ENCODE data around the gene POMC. TPM values are rescaled to one million over a fixed set of nuclear protein-coding genes. Genes with fewer than 3 reads are reported as not detected.
A peak's percentile ranks its signal among the peaks of the same experiment; 100 is the strongest.

POMC gene
- total RNA-seq, 1 donor from 2014 or later: not detected

GRCh38 chr2:25176138-25176537, 7.8 kb upstream of the POMC start:
- Mint-ChIP-seq H3K27ac (peak overlapping the region; percentile 61), H3K36me3 (no peaks in the 10 kb centered on the region), H3K4me1 (peaks cover 36% of the 10 kb centered on the region), H3K27me3 (ENCODE audit: insufficient read depth, low read depth) (peaks cover 16% of the 10 kb centered on the region), H3K4me3 (no peak overlapping the region), H3K9me3 (no peaks in the 10 kb centered on the region)
- no peak for DNase-seq (ENCODE audit: low spot score)
- Histone ChIP-seq H3F3A (ENCODE audit: low read depth) (peaks cover 16% of the 10 kb centered on the region), H3K4me2 (no peak overlapping the region), H3K27ac (no peak overlapping the region), H3K36me3 (no peaks in the 10 kb centered on the region), H3K9me3 (ENCODE audit: low read depth) (no peaks in the 10 kb centered on the region), H2AFZ (replicated peaks) (no peak overlapping the region), H3K4me1 (peaks cover 26% of the 10 kb centered on the region), H3K4me3 (no peak overlapping the region), H4K20me1 (ENCODE audit: low read depth) (no peaks in the 10 kb centered on the region), H3K9ac (no peak overlapping the region), H3K79me2 (ENCODE audit: low read depth) (no peaks in the 10 kb centered on the region), H3K27me3 (peaks cover 28% of the 10 kb centered on the region)
- no peak for TF ChIP-seq EZH2phosphoT487 (IDR thresholded peaks at IDR 0.05)
- TF ChIP-seq CTCF (IDR thresholded peaks at IDR 0.05): no peak
- no peak for TF ChIP-seq EZH2 (IDR thresholded peaks at IDR 0.05)

GRCh38 chr2:25174192-25174861, 5.9 kb upstream of the POMC start:
- Histone ChIP-seq H3K9ac (no peak overlapping the region), H3F3A (ENCODE audit: low read depth) (peaks cover 16% of the 10 kb centered on the region), H3K79me2 (ENCODE audit: low read depth) (no peaks in the 10 kb centered on the region), H2AFZ (replicated peaks) (no peak overlapping the region), H3K9me3 (ENCODE audit: low read depth) (no peaks in the 10 kb centered on the region), H3K4me1 (peaks cover 26% of the 10 kb centered on the region), H3K4me2 (no peak overlapping the region), H3K27ac (no peak overlapping the region), H4K20me1 (ENCODE audit: low read depth) (no peaks in the 10 kb centered on the region), H3K36me3 (no peaks in the 10 kb centered on the region), H3K27me3 (peaks cover 46% of the 10 kb centered on the region), H3K4me3 (no peak overlapping the region)
- no peak for DNase-seq (ENCODE audit: low spot score)
- peaks cover 34% of the 10 kb centered on the region for H3K4me1 Mint-ChIP-seq
- H3K27ac Mint-ChIP-seq: no peak overlapping the region
- no peaks in the 10 kb centered on the region for H3K9me3 Mint-ChIP-seq
- TF ChIP-seq EZH2 (IDR thresholded peaks at IDR 0.05): no peak
- no peak for TF ChIP-seq EZH2phosphoT487 (IDR thresholded peaks at IDR 0.05)
- no peak for TF ChIP-seq CTCF (IDR thresholded peaks at IDR 0.05)
- H3K4me3 Mint-ChIP-seq: no peak overlapping the region
- H3K27me3 Mint-ChIP-seq (ENCODE audit: insufficient read depth, low read depth): peaks cover 29% of the 10 kb centered on the region
- no peaks in the 10 kb centered on the region for H3K36me3 Mint-ChIP-seq

GRCh38 chr2:25173719-25174118, 5.3 kb upstream of the POMC start:
- Mint-ChIP-seq H3K27ac (no peak overlapping the region), H3K4me1 (peaks cover 33% of the 10 kb centered on the region), H3K36me3 (no peaks in the 10 kb centered on the region), H3K9me3 (no peaks in the 10 kb centered on the region), H3K27me3 (ENCODE audit: insufficient read depth, low read depth) (peaks cover 36% of the 10 kb centered on the region), H3K4me3 (no peak overlapping the region)
- Histone ChIP-seq H2AFZ (replicated peaks) (no peak overlapping the region), H3K4me3 (no peak overlapping the region), H3K9me3 (ENCODE audit: low read depth) (no peaks in the 10 kb centered on the region), H3F3A (ENCODE audit: low read depth) (peaks cover 22% of the 10 kb centered on the region), H3K4me2 (no peak overlapping the region), H3K4me1 (peaks cover 23% of the 10 kb centered on the region), H3K27ac (no peak overlapping the region), H3K79me2 (ENCODE audit: low read depth) (no peaks in the 10 kb centered on the region), H3K9ac (no peak overlapping the region), H3K36me3 (no peaks in the 10 kb centered on the region), H4K20me1 (ENCODE audit: low read depth) (no peaks in the 10 kb centered on the region), H3K27me3 (peaks cover 52% of the 10 kb centered on the region)
- no peak for DNase-seq (ENCODE audit: low spot score)
- TF ChIP-seq EZH2phosphoT487 (IDR thresholded peaks at IDR 0.05) (no peak), EZH2 (IDR thresholded peaks at IDR 0.05) (no peak), CTCF (IDR thresholded peaks at IDR 0.05) (no peak)

Measured in neural progenitor cell (in vitro differentiated cells).